ENCODE measurements around the gene RTN1.

Gene RTN1

GRCh38 chr14:59547310-59547709 is 323.3 kb downstream of the RTN1 start:
- no peak for DNase-seq (ENCODE audit: low read depth)
